GM18951 (cell line): Measurements from ENCODE around the gene MST1.

ENCODE experiments used
- POLR2A ChIP-seq: IDR thresholded peaks from 4 replicates; pipeline ENCODE4 v1.6.1; 2011; ENCODE audit warnings: mild to moderate bottlenecking; ENCODE audit not compliant: insufficient read length, insufficient read depth; ENCODE audit errors: extremely low read depth
- in situ Hi-C: fragments of 300-500 bp; cut with MboI; formaldehyde crosslinking; loops from one replicate; pipeline ENCODE4 v1.12.0; 2022; ENCODE audit warnings: low sequenced_read_pairs, mixed read lengths, inconsistent platforms; ENCODE audit not compliant: unreplicated experiment

The MST1 gene

GRCh38 chr3:49683162-49683561 lies 6.1 kb downstream of the MST1 start:
- in situ Hi-C loops, result no loop called here
- no peak for TF ChIP-seq POLR2A

DNA sequence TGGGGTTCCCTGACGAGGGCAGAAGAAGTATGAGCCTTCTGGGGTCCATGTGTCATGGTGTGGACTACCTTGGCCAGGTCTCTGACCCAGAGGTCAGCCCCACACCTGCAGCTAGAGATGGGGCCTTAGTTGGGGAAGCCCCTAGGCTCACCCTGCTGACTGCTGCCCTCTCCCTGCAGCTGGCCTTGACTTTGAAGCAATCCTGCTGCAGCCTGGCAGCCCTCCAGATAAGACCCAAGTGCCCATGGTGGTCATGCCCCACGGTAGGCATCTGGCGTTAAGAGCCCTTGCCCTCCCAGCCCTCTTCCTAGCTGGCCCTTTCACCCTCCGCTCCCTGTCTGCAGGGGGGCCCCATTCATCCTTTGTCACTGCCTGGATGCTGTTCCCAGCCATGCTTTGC lies 7.7 kb downstream of the MST1 start:
- in situ Hi-C loops, result no loop called here
- TF ChIP-seq POLR2A, result no peak

DNA sequence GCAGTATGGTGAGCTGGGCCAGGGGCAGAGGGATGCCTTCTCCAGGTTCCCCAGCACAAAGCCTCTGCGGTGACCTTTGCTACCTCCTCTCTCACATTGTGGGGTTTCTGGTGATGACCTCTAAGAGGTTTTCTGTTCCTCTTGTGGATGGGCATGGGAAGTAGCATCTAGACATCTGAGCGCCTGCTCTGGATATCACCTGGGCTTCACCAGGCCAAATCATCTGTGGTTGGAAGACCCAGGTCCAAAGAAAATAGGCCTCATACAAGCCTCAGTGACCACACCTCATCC lies 8.1 kb downstream of the MST1 start:
- no peak for TF ChIP-seq POLR2A
- in situ Hi-C loops, result no loop called here

DNA sequence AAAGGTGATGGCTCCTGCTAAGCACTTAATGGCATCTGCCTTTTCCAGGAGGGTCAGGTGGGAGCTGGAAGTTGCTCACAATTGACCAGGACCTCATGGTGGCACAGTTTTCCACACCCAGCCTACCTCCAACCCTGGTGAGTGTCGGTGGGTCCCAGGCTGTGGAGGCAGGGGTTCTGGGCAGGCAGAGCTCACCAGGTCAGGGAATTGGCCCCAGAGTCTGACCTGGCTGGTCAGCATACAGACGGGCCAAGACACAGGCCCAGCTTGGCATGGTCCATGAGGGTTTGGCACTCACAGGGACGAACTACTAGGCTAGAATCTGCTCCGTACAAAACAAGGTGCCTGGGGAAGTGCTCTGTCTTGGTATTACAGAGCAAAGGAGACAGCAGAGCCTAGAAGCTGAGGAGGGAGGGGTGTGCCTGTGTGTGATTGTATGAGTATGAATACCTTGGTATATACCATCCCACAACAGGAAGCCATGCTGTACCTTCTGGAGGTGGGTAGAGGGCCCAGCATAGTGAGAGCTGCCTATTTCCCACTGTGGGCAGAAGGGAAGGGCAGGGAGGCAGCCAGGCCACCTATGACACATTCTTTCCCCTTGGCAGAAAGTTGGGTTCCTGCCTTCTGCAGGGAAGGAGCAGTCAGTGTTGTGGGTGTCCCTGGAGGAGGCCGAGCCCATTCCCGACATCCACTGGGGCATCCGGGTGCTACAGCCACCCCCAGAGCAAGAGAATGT lies 8.6 kb downstream of the MST1 start:
- TF ChIP-seq POLR2A, result no peak
- in situ Hi-C loops, result no loop called here

- no peak for TF ChIP-seq POLR2A
- in situ Hi-C loops, result no loop called here
Measured at GRCh38 chr3:49675912-49676311, 13.4 kb downstream of the MST1 start.

DNA sequence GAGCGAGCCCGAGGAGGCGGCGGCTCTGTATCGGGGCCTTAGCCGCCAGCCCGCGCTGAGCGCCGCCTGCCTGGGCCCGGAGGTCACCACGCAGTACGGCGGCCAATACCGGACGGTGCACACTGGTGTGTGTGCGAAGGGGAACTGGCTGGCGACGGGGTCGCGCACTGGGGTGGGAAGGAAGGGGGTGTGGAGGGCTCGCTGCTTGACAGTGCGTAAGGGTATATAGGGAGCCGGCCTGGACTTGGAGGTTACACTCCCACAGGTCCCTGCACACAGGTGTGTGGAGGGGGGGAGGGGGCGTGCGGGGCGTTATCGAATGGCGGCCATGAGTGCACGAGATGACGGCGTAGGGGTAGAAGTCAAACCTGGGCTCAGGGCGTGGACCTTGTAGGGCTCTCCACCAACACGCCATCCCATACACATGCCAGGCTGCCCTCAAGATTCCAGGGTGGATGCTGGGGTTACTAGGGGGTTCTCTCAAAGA lies 14.7 kb downstream of the MST1 start:
- in situ Hi-C loops, result no loop called here
- no peak for TF ChIP-seq POLR2A

DNA sequence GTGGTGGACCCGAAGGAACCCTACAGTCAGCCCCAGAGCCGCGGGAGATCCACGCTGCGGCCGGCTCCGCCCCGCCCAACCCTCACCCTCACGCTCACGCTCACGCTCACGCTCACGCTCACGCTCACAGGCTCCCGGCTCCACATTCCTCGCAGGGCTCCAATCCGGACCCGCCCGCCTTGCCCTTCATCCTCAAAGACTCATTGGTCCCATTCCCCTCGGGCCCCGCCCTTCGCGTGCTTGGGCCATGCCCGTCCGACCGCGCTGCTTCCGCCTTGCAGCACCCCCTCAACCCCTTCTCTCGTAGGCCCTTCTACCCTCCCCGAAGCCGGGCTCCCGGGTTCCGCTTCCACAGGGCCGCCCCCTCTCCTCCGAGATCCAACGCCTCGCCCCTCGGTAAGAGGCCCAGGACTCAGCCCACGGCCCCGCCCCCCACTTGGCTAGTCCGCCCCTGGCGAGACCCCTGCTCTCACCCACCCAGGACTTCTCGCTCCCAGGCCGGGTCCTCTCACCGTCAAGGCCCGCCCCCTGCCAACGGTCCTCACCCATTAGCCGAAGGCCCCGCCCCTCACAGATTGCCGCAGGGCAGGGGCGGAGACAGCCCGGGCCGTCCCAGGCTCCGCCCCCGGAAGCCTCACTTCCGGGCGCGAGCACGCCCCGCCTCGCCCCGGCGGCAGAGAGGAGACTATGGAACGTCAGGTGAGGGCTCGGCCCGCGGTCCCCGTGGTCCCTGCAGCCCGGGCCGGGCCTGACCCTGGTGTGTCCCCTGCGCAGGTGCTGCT lies 15.4 kb downstream of the MST1 start, which contains the start of gene APEH:
TSS of gene APEH (plus strand) at position 637 of the 782 bp plus-strand sequence. CDS start at position 688, 51 bp downstream.
- in situ Hi-C loops, result no loop called here
- peak; percentile 93 for TF ChIP-seq POLR2A

DNA sequence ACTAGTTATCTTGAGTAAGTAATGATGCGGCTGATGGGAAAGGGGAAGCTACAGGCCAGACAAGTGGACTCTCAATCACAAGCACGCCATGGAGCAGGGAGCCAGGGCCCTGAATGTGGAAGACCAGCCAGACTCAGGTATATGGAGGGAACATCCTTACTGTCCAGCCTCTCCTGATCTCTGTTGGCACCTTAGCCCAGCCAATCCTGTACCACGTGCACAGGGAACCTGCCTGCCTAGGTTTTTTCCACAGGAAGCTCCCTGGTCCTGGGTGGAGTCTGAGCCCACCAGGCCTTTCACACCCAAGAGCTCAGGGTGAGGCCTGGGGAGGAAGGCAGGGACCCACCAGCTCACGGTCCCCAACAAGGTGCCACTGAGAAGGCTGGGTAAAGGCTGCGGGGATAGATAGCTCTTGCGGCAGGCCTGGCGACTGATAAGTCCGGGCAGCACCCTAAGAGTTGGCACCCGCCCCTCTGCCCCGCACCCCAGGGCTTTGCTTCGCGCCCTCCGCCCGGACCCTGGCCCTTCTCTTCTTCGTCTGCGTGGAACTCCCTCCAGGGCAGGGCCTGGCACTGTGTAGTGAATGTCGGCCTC lies 16.1 kb downstream of the MST1 start:
- in situ Hi-C loops, result no loop called here
- TF ChIP-seq POLR2A, result no peak

GRCh38 chr3:49671291-49672288 lies 17.7 kb downstream of the MST1 start:
- no peak for TF ChIP-seq POLR2A
- in situ Hi-C loops, result no loop called here

GRCh38 chr3:49670940-49671290 lies 18.4 kb downstream of the MST1 start:
- TF ChIP-seq POLR2A, result no peak
- in situ Hi-C loops, result no loop called here

- TF ChIP-seq POLR2A, result no peak
- in situ Hi-C loops, result no loop called here
Measured at GRCh38 chr3:49669352-49669751, 19.9 kb downstream of the MST1 start.

DNA sequence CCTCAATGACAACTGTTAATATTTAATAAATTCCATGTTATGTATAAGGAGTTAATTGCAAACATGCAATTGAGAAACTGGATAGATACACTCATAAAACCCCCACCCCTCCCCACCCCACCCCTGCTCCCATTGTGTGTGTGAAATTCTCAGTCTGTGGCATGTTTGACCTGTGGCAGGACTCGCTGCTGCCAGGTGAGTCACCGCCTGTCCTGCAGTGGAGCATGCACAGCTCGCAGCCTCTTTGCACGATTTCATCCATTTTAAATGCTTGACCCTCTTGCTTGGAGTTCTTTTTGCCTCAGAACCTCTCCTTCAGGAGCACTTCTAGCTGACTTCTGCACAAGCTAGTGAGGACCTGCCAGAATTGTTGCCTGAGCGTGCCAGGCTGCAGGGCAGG lies 20.4 kb downstream of the MST1 start:
- in situ Hi-C loops, result no loop called here
- no peak for TF ChIP-seq POLR2A

GRCh38 chr3:49668414-49668797 lies 20.9 kb downstream of the MST1 start:
- in situ Hi-C loops, result no loop called here
- TF ChIP-seq POLR2A, result no peak

- TF ChIP-seq POLR2A, result no peak
- in situ Hi-C loops, result no loop called here
Measured at GRCh38 chr3:49667701-49668413, 21.4 kb downstream of the MST1 start.
